HCT116 (cell line): Measurements from ENCODE around the gene SYNGAP1. TPM values are rescaled to one million over a fixed set of nuclear protein-coding genes. Genes with fewer than 3 reads are reported as not detected.

Experiments
- ATAC-seq: fragments of 200-7000 bp; cut with Tn5 transposase; 2 replicates; pipeline ENCODE4 v1.9.1; 2020; ENCODE audit warnings: mild to moderate bottlenecking, moderate library complexity
- BruUV-seq: library from RNA; stranded (reverse); fragments of 400-500 nt; replicated peaks from 2 replicates; lab custom pipeline; 2021; lab: Mats Ljungman, UMichigan
- CTCF ChIA-PET: fragments of 300-600 bp; sonication (Branson Sonifier 250); formaldehyde crosslinking; loops from one replicate; lab custom pipeline; 2021; ENCODE audit warnings: antibody characterized with exemption; lab: Charles Lee
- POLR2A ChIA-PET: fragments of 300-600, 350-600 bp; sonication (Branson Sonifier 250); formaldehyde crosslinking; loops from one replicate; lab custom pipeline; 2021; ENCODE audit warnings: antibody characterized with exemption; lab: Charles Lee
- RAD21 ChIA-PET, 2 experiments: fragments of 300-600 bp; sonication (Branson Sonifier 250); formaldehyde crosslinking; loops; one replicate each; lab custom pipeline; 2023; ENCODE audit warnings: low total read pairs in 2 of 2; ENCODE audit not compliant: uncharacterized antibody in 2 of 2, unreplicated experiment in 2 of 2, low non-redundant PET in 1 of 2; lab: Charles Lee
- DNase-seq: peaks from one replicate; pipeline ENCODE4 v3.0.0-alpha.2; 2010; ENCODE audit warnings: low read depth, low spot score
- H2AFZ ChIP-seq: fragments of 200-600 bp; shearing (Covaris generic), sonication (generic); 2 replicates; pipeline ENCODE4 v1.6.1; 2017; ENCODE audit warnings: low read depth, mixed run types, mixed read lengths, antibody characterized with exemption, low read length; ENCODE audit not compliant: poor library complexity, severe bottlenecking
- H3K27ac ChIP-seq: 2 replicates; pipeline ENCODE4 v1.5.1; 2012; ENCODE audit warnings: low read depth, low read length
- H3K27me3 ChIP-seq: fragments of 200-600 bp; sonication (generic); 2 replicates; pipeline ENCODE4 v1.6.1; 2016; ENCODE audit warnings: mixed run types, low read length, mixed read lengths; ENCODE audit not compliant: insufficient read depth
- H3K36me3 ChIP-seq, 2 experiments: fragments of 200-500 bp in 1 of 2; fragments of 200-600 bp in 1 of 2; sonication (Bioruptor generic) in 1 of 2; sonication (generic) in 1 of 2; 2 replicates each; pipeline versions ENCODE4 v1.5.1 to v1.6.1; 2014 to 2016; ENCODE audit warnings: low read length in 2 of 2, inconsistent platforms in 1 of 2, mixed read lengths in 1 of 2, mixed run types in 1 of 2; ENCODE audit not compliant: insufficient read depth in 2 of 2, control insufficient read depth in 1 of 2
- H3K4me1 ChIP-seq, 2 experiments: fragments of 200-600 bp in 1 of 2; sonication (generic) in 1 of 2; 2 replicates each; pipeline versions ENCODE4 v1.5.1 to v1.6.1; 2012 to 2017; ENCODE audit warnings: low read length in 2 of 2, inconsistent platforms in 1 of 2, mild to moderate bottlenecking in 1 of 2, mixed read lengths in 1 of 2, mixed run types in 1 of 2, moderate library complexity in 1 of 2; ENCODE audit not compliant: insufficient read depth in 2 of 2, control insufficient read depth in 1 of 2
- H3K4me2 ChIP-seq: fragments of 200-600 bp; sonication (generic); 2 replicates; pipeline ENCODE4 v1.6.1; 2017; ENCODE audit warnings: mixed run types, low read length, mixed read lengths
- H3K4me3 ChIP-seq, 2 experiments: fragments of 200-600 bp in 1 of 2; sonication (generic) in 1 of 2; replicated peaks in 1 of 2; 2 replicates each; pipeline ENCODE4 v1.5.1; 2011 to 2016; ENCODE audit warnings: low read length in 2 of 2, control low read depth in 1 of 2, low read depth in 1 of 2, mild to moderate bottlenecking in 1 of 2, mixed read lengths in 1 of 2, mixed run types in 1 of 2
- H3K79me2 ChIP-seq: fragments of 200-600 bp; sonication (generic); 2 replicates; pipeline ENCODE4 v1.6.1; 2017; ENCODE audit warnings: mild to moderate bottlenecking, mixed run types, low read length, moderate library complexity, mixed read lengths; ENCODE audit not compliant: insufficient read depth
- H3K9ac ChIP-seq: fragments of 200-600 bp; sonication (generic); 2 replicates; pipeline ENCODE4 v1.6.1; 2016; ENCODE audit warnings: low read length, mixed read lengths
- H3K9me2 ChIP-seq: fragments of 200-600 bp; sonication (generic), shearing (Covaris generic); 2 replicates; pipeline ENCODE4 v1.6.1; 2017; ENCODE audit warnings: mixed run types, mild to moderate bottlenecking, moderate library complexity; ENCODE audit not compliant: insufficient read depth
- H3K9me3 ChIP-seq, 2 experiments: fragments of 200-500 bp in 1 of 2; fragments of 200-600 bp in 1 of 2; sonication (Bioruptor generic) in 1 of 2; sonication (generic) in 1 of 2; 2 replicates each; pipeline ENCODE4 v1.6.1; 2014 to 2017; ENCODE audit warnings: low read length in 2 of 2, mixed read lengths in 2 of 2, inconsistent platforms in 1 of 2, low read depth in 1 of 2, mild to moderate bottlenecking in 1 of 2, mixed run types in 1 of 2, moderate library complexity in 1 of 2; ENCODE audit not compliant: control insufficient read depth in 1 of 2, insufficient read depth in 1 of 2
- H4K20me1 ChIP-seq: fragments of 200-600 bp; sonication (generic), shearing (Covaris generic); 2 replicates; pipeline ENCODE4 v1.6.1; 2017; ENCODE audit warnings: mixed run types, mild to moderate bottlenecking, moderate library complexity; ENCODE audit not compliant: insufficient read depth
- EZH2 ChIP-seq: fragments of 200-600 bp; sonication (generic); IDR thresholded peaks from 2 replicates; pipeline ENCODE4 v1.6.1; 2017; ENCODE audit warnings: antibody characterized with exemption, mixed run types
- POLR2AphosphoS5 ChIP-seq: IDR thresholded peaks from 2 replicates; pipeline ENCODE4 v1.6.1; 2011; ENCODE audit warnings: mild to moderate bottlenecking, low read depth, low read length, moderate library complexity
- YY1 ChIP-seq: IDR thresholded peaks from 2 replicates; pipeline ENCODE4 v1.6.1; 2011; ENCODE audit warnings: low read length, low read depth, moderate library complexity, mild to moderate bottlenecking; ENCODE audit not compliant: insufficient replicate concordance; ENCODE audit errors: extremely low read depth
- ZBTB33 ChIP-seq: IDR thresholded peaks from 2 replicates; pipeline ENCODE4 v1.6.1; 2011; ENCODE audit warnings: mild to moderate bottlenecking, low read length, moderate library complexity; ENCODE audit not compliant: insufficient replicate concordance; ENCODE audit errors: extremely low read depth
- intact Hi-C: fragments of 100-400 bp; cut with micrococcal nuclease; formaldehyde crosslinking; loops from 2 replicates; pipeline ENCODE4 v1.10.0; 2022
- total RNA-seq: library from RNA; stranded (reverse); gene quantifications from one replicate; pipeline ENCODE4 v1.2.1, GENCODE V29; 2021; ENCODE audit not compliant: unreplicated experiment

Gene SYNGAP1
- total RNA-seq, 1 experiment from 2014 or later, result 11.5 TPM

GRCh38 chr6:33410050-33410710 lies 9.7 kb upstream of the SYNGAP1 start:
- CTCF ChIA-PET, result interaction anchor here (1.2 kb wide), 1 partner anchor 8 kb away, joined by 3 read pairs; the partner anchor contains the start of gene CUTA
- peak; percentile 95 for DNase-seq
- POLR2A ChIA-PET, result interaction anchor here (0.9 to 1.3 kb wide), 3 partner anchors 19 to 133 kb away, joined by 3 read pairs; partner anchors contain the start of genes B3GALT4 and ZBTB22
- Histone ChIP-seq H3K79me2 (peaks cover 13% of the 10 kb centered on the region; the same call in 1 of the 2 replicates), H3K27me3 (no peaks in the 10 kb centered on the region), H3K9me3 (no peaks in the 10 kb centered on the region), H3K27ac (peak overlapping the region; percentile 78)
- no TSS peak for BruUV-seq
- TF ChIP-seq ZBTB33 (peak; percentile 24), YY1 (peak; percentile 70), POLR2AphosphoS5 (peak; percentile 77; the same call in 1 of the 2 replicates), EZH2 (no peak)
- TF ChIP-seq, all 23 proteins: peak for 3
- H4K20me1 ChIP-seq, result no peaks in the 10 kb centered on the region
- RAD21 ChIA-PET, result no interaction called here
- H3K4me2 ChIP-seq, result peak overlapping the region; percentile 91
- H3K9me2 ChIP-seq, result no peaks in the 10 kb centered on the region
- intact Hi-C loops, result loop anchor here (1.0 to 10.0 kb wide), 3 partner anchors 19 to 205 kb away; partner anchors contain the start of genes HSD17B8, KIFC1, RGL2 and RING1
- peak overlapping the region; percentile 67 to 77 for H3K4me3 ChIP-seq
- H2AFZ ChIP-seq, result no peak overlapping the region
- ATAC-seq, result peak; percentile 91
- H3K4me1 ChIP-seq, result peaks cover 5 to 18% of the 10 kb centered on the region in 2 experiments; a peak in 3 of 4 replicates
- H3K36me3 ChIP-seq, result peaks cover 19 to 53% of the 10 kb centered on the region in 2 experiments
- peak overlapping the region; percentile 78 for H3K9ac ChIP-seq
